PC-3 (cell line): ENCODE results near the gene HTR5A. TPM values are rescaled to one million over a fixed set of nuclear protein-coding genes. Genes with fewer than 3 reads are reported as not detected.

ENCODE experiments used
- total RNA-seq: library from RNA; depleted of rRNA; stranded (reverse); fragments of >200 nt; gene quantifications from 2 replicates; pipeline ENCODE4 v1.2.3, GENCODE V29; 2014; rRNA removed

The HTR5A gene
- total RNA-seq, 1 experiment from 2014 or later: not detected

Other genes with a start within 250 kb of the HTR5A start
- gene PAXIP1, start 67.2 kb upstream of the HTR5A start, total RNA-seq: 8.1 and 15.3 TPM in 2 replicates
- 83.3 and 101 TPM in 2 replicates for gene INSIG1, start 227.6 kb downstream of the HTR5A start, total RNA-seq